ENCODE data around the gene HAVCR2.

HAVCR2 gene

GRCh38 chr5:157072508-157072907 lies 36.3 kb downstream of the HAVCR2 start:
- no peaks in the 10 kb centered on the region for H3K9me2 ChIP-seq (replicated peaks; ENCODE audit: control insufficient read depth, low read length)
- H3K27ac ChIP-seq (ENCODE audit: low read depth, low read length): no peak overlapping the region
- H3K27me3 ChIP-seq (ENCODE audit: control insufficient read depth, low read length): no peaks in the 10 kb centered on the region; the same call in 1 of the 2 replicates
- H3K4me2 ChIP-seq (ENCODE audit: low read length): no peak overlapping the region
- H3K79me2 ChIP-seq (ENCODE audit: control insufficient read depth, low read length): no peaks in the 10 kb centered on the region
- H3F3A ChIP-seq (ENCODE audit: control insufficient read depth, insufficient read depth): no peaks in the 10 kb centered on the region
- no peak overlapping the region for H3K4me3 ChIP-seq (ENCODE audit: low read length)
- no peaks in the 10 kb centered on the region for H3K36me3 ChIP-seq (ENCODE audit: control insufficient read depth, low read length)
- no peak for TF ChIP-seq EZH2phosphoT487 (IDR thresholded peaks at IDR 0.05; ENCODE audit: borderline replicate concordance, low read length)
- no peak for TF ChIP-seq CTCF (IDR thresholded peaks at IDR 0.05; ENCODE audit: low read depth, low read length, poor library complexity, severe bottlenecking)
- no peaks in the 10 kb centered on the region for H3K9me3 ChIP-seq (ENCODE audit: control insufficient read depth, insufficient read depth, low read length)
- H4K20me1 ChIP-seq (ENCODE audit: control insufficient read depth, insufficient read depth, low read depth, low read length): no peaks in the 10 kb centered on the region
- H3K4me1 ChIP-seq (ENCODE audit: control insufficient read depth, low read length): peaks cover 12% of the 10 kb centered on the region

GRCh38 chr5:157069949-157070348 lies 38.9 kb downstream of the HAVCR2 start:
- Histone ChIP-seq H3K9me2 (replicated peaks; ENCODE audit: control insufficient read depth, low read length) (no peaks in the 10 kb centered on the region), H3K79me2 (ENCODE audit: control insufficient read depth, low read length) (no peaks in the 10 kb centered on the region), H3K4me1 (ENCODE audit: control insufficient read depth, low read length) (0 out of 2 replicates have a peak, but pooled peaks cover 4% of the 10 kb centered on the region), H3K27ac (ENCODE audit: low read depth, low read length) (no peak overlapping the region), H3K9me3 (ENCODE audit: control insufficient read depth, insufficient read depth, low read length) (no peaks in the 10 kb centered on the region), H4K20me1 (ENCODE audit: control insufficient read depth, insufficient read depth, low read depth, low read length) (no peaks in the 10 kb centered on the region), H3K27me3 (ENCODE audit: control insufficient read depth, low read length) (no peaks in the 10 kb centered on the region; the same call in 1 of the 2 replicates), H3K4me3 (ENCODE audit: low read length) (no peak overlapping the region), H3K36me3 (ENCODE audit: control insufficient read depth, low read length) (no peaks in the 10 kb centered on the region), H3K4me2 (ENCODE audit: low read length) (no peak overlapping the region), H3F3A (ENCODE audit: control insufficient read depth, insufficient read depth) (no peaks in the 10 kb centered on the region)
- TF ChIP-seq CTCF (IDR thresholded peaks at IDR 0.05; ENCODE audit: low read depth, low read length, poor library complexity, severe bottlenecking) (no peak), EZH2phosphoT487 (IDR thresholded peaks at IDR 0.05; ENCODE audit: borderline replicate concordance, low read length) (no peak)

- H3K36me3 ChIP-seq (ENCODE audit: control insufficient read depth, low read length): no peaks in the 10 kb centered on the region
- H3K4me2 ChIP-seq (ENCODE audit: low read length): no peak overlapping the region
- H3K9me2 ChIP-seq (replicated peaks; ENCODE audit: control insufficient read depth, low read length): no peaks in the 10 kb centered on the region
- no peak overlapping the region for H3K4me3 ChIP-seq (ENCODE audit: low read length)
- H4K20me1 ChIP-seq (ENCODE audit: control insufficient read depth, insufficient read depth, low read depth, low read length): no peaks in the 10 kb centered on the region
- H3K27me3 ChIP-seq (ENCODE audit: control insufficient read depth, low read length): no peaks in the 10 kb centered on the region; the same call in 1 of the 2 replicates
- H3K79me2 ChIP-seq (ENCODE audit: control insufficient read depth, low read length): no peaks in the 10 kb centered on the region
- no peaks in the 10 kb centered on the region for H3F3A ChIP-seq (ENCODE audit: control insufficient read depth, insufficient read depth)
- no peaks in the 10 kb centered on the region for H3K9me3 ChIP-seq (ENCODE audit: control insufficient read depth, insufficient read depth, low read length)
- no peak overlapping the region for H3K27ac ChIP-seq (ENCODE audit: low read depth, low read length)
- 0 out of 2 replicates have a peak, but pooled peaks cover 4% of the 10 kb centered on the region for H3K4me1 ChIP-seq (ENCODE audit: control insufficient read depth, low read length)
- TF ChIP-seq CTCF (IDR thresholded peaks at IDR 0.05; ENCODE audit: low read depth, low read length, poor library complexity, severe bottlenecking) (no peak), EZH2phosphoT487 (IDR thresholded peaks at IDR 0.05; ENCODE audit: borderline replicate concordance, low read length) (no peak)
These were observed 40.1 kb downstream of the HAVCR2 start for GRCh38 chr5:157068785-157069184.

All from DOHH2 (cell line).